Neutrophil (primary cell): ENCODE measurements around the gene NFE2L3.
A peak's percentile ranks its signal among the peaks of the same experiment; 100 is the strongest.

Experiments
- H3K27ac ChIP-seq: fragments of 200-600 bp; sonication (generic); 2 replicates; pipeline ENCODE4 v1.5.1; 2016; ENCODE audit warnings: mild to moderate bottlenecking, moderate library complexity
- H3K27me3 ChIP-seq: fragments of 200-600 bp; sonication (generic); 2 replicates; pipeline ENCODE4 v1.6.0; 2016; ENCODE audit warnings: mild to moderate bottlenecking
- H3K36me3 ChIP-seq: fragments of 200-600 bp; sonication (generic); 2 replicates; pipeline ENCODE4 v1.5.1; 2017
- H3K4me1 ChIP-seq, 2 experiments: fragments of 200-600 bp in 1 of 2; sonication (generic) in 1 of 2; 1 replicate in 1 of 2; 2 replicates in 1 of 2; pipeline versions ENCODE4 v1.5.1 to v1.6.1; 2013 to 2016; ENCODE audit warnings: low read depth in 1 of 2, low read length in 1 of 2, mild to moderate bottlenecking in 1 of 2, moderate library complexity in 1 of 2; ENCODE audit not compliant: control insufficient read depth in 1 of 2, insufficient read depth in 1 of 2
- H3K4me3 ChIP-seq, 2 experiments: fragments of 200-600 bp in 1 of 2; sonication (generic) in 1 of 2; 1 replicate in 1 of 2; 2 replicates in 1 of 2; pipeline ENCODE4 v1.5.1; 2013 to 2016; ENCODE audit warnings: low read depth in 1 of 2, low read length in 1 of 2, mild to moderate bottlenecking in 1 of 2, moderate library complexity in 1 of 2
- H3K9me3 ChIP-seq: fragments of 200-600 bp; sonication (generic); 2 replicates; pipeline ENCODE4 v1.5.1; 2016
- CTCF ChIP-seq: fragments of 200-600 bp; sonication (generic); IDR thresholded peaks from 2 replicates; pipeline ENCODE4 v1.5.1; 2016; ENCODE audit warnings: antibody characterized with exemption

The NFE2L3 gene

GRCh38 chr7:26185131-26185843 is 33.3 kb downstream of the NFE2L3 start:
- Histone ChIP-seq H3K4me1 (peaks cover 0 to 4% of the 10 kb centered on the region in 2 experiments), H3K9me3 (no peaks in the 10 kb centered on the region), H3K27ac (peak overlapping the region; percentile 36), H3K27me3 (no peaks in the 10 kb centered on the region), H3K36me3 (peaks cover 65% of the 10 kb centered on the region), H3K4me3 (no peak overlapping the region)
- no peak for TF ChIP-seq CTCF

- Histone ChIP-seq H3K4me1 (peaks cover 0 to 4% of the 10 kb centered on the region in 2 experiments), H3K27me3 (no peaks in the 10 kb centered on the region), H3K27ac (peak overlapping the region; percentile 36), H3K9me3 (no peaks in the 10 kb centered on the region), H3K36me3 (peaks cover 71% of the 10 kb centered on the region), H3K4me3 (no peak overlapping the region)
- TF ChIP-seq CTCF: no peak
These were observed 33.8 kb downstream of the NFE2L3 start for GRCh38 chr7:26185844-26186180.

- Histone ChIP-seq H3K27me3 (no peaks in the 10 kb centered on the region), H3K9me3 (no peaks in the 10 kb centered on the region), H3K4me3 (no peak overlapping the region), H3K4me1 (peaks cover 0 to 4% of the 10 kb centered on the region in 2 experiments), H3K36me3 (peaks cover 79% of the 10 kb centered on the region), H3K27ac (peak overlapping the region; percentile 36)
- no peak for TF ChIP-seq CTCF
These were observed 34.6 kb downstream of the NFE2L3 start for GRCh38 chr7:26186364-26187311.

GRCh38 chr7:26187380-26188205 is 35.6 kb downstream of the NFE2L3 start:
- Histone ChIP-seq H3K4me3 (no peak overlapping the region), H3K27me3 (no peaks in the 10 kb centered on the region), H3K4me1 (peaks cover 5 to 6% of the 10 kb centered on the region in 2 experiments), H3K36me3 (peaks cover 88% of the 10 kb centered on the region), H3K9me3 (no peaks in the 10 kb centered on the region), H3K27ac (peak overlapping the region; percentile 36)
- no peak for TF ChIP-seq CTCF

- Histone ChIP-seq H3K4me1 (peaks cover 5 to 7% of the 10 kb centered on the region in 2 experiments), H3K9me3 (no peaks in the 10 kb centered on the region), H3K27me3 (no peaks in the 10 kb centered on the region), H3K36me3 (peaks cover 88% of the 10 kb centered on the region), H3K4me3 (no peak overlapping the region), H3K27ac (peak overlapping the region; percentile 36)
- TF ChIP-seq CTCF: no peak
These were observed 36.4 kb downstream of the NFE2L3 start for GRCh38 chr7:26188206-26188956.
